MM.1S (cell line): ENCODE data around the gene TSPO2.

Source experiments
- DNase-seq: peaks from one replicate; pipeline ENCODE4 v3.0.0-alpha.2; 2015
- H2AFZ ChIP-seq: fragments of 300-600 bp; sonication (generic); 2 replicates; pipeline ENCODE4 v1.6.0; 2016; ENCODE audit warnings: antibody characterized with exemption, low read length
- H3F3A ChIP-seq: fragments of 300-600 bp; sonication (generic); 2 replicates; pipeline ENCODE4 v1.6.1; 2016; ENCODE audit warnings: mild to moderate bottlenecking, antibody characterized with exemption, low read length, moderate library complexity, mixed read lengths; ENCODE audit not compliant: insufficient read depth
- H3K27ac ChIP-seq: fragments of 300-600 bp; sonication (generic); 2 replicates; pipeline ENCODE4 v1.5.1; 2016; ENCODE audit warnings: mild to moderate bottlenecking, low read length
- H3K27me3 ChIP-seq: fragments of 300-600 bp; sonication (generic); replicated peaks from 2 replicates; pipeline ENCODE4 v1.6.0; 2016; ENCODE audit warnings: low read length; ENCODE audit not compliant: insufficient read depth
- H3K36me3 ChIP-seq: fragments of 300-600 bp; sonication (generic); replicated peaks from 2 replicates; pipeline ENCODE4 v1.6.1; 2016; ENCODE audit warnings: mild to moderate bottlenecking, low read length, mixed read lengths; ENCODE audit not compliant: insufficient read depth
- H3K4me1 ChIP-seq: fragments of 300-600 bp; sonication (generic); 2 replicates; pipeline ENCODE4 v1.6.1; 2016; ENCODE audit warnings: low read length, mixed read lengths
- H3K4me2 ChIP-seq: fragments of 300-600 bp; sonication (generic); 2 replicates; pipeline ENCODE4 v1.6.0; 2016; ENCODE audit warnings: low read depth, low read length
- H3K4me3 ChIP-seq: fragments of 300-600 bp; sonication (generic); 2 replicates; pipeline ENCODE4 v1.5.1; 2016; ENCODE audit warnings: low read length, mixed read lengths
- H3K79me2 ChIP-seq: fragments of 300-600 bp; sonication (generic); 2 replicates; pipeline ENCODE4 v1.6.1; 2016; ENCODE audit warnings: mixed run types, low read length, mixed read lengths
- H3K9ac ChIP-seq: fragments of 300-600 bp; sonication (generic); 2 replicates; pipeline ENCODE4 v1.6.1; 2016; ENCODE audit warnings: low read length, mixed read lengths
- H3K9me2 ChIP-seq: fragments of 300-600 bp; sonication (generic); replicated peaks from 2 replicates; pipeline ENCODE4 v1.6.1; 2016; ENCODE audit warnings: mild to moderate bottlenecking, low read length, mixed read lengths; ENCODE audit not compliant: insufficient read depth
- H3K9me3 ChIP-seq: fragments of 300-600 bp; sonication (generic); replicated peaks from 2 replicates; pipeline ENCODE4 v1.6.1; 2016; ENCODE audit warnings: mild to moderate bottlenecking, low read length, mixed read lengths; ENCODE audit not compliant: insufficient read depth
- H4K20me1 ChIP-seq: fragments of 300-600 bp; sonication (generic); 2 replicates; pipeline ENCODE4 v1.6.1; 2016; ENCODE audit warnings: mild to moderate bottlenecking, low read length, moderate library complexity, mixed read lengths; ENCODE audit not compliant: insufficient read depth
- EZH2 ChIP-seq: fragments of 300-600 bp; sonication (generic); optimal IDR thresholded peaks from 2 replicates; pipeline ENCODE3; 2017; ENCODE audit warnings: low read depth, mild to moderate bottlenecking, antibody characterized with exemption, low read length, mixed read lengths
- EZH2phosphoT487 ChIP-seq: fragments of 300-600 bp; sonication (generic); IDR thresholded peaks from 2 replicates; pipeline ENCODE4 v1.6.1; 2018; ENCODE audit warnings: antibody characterized with exemption, low read length
- TF ChIP-seq, protein P1 (sequence below): fragments of 300-600 bp; sonication (generic); IDR thresholded peaks from 2 replicates; pipeline ENCODE4 v1.5.1; 2016; ENCODE audit warnings: antibody characterized with exemption, low read length, mixed read lengths

Gene TSPO2

DNA sequence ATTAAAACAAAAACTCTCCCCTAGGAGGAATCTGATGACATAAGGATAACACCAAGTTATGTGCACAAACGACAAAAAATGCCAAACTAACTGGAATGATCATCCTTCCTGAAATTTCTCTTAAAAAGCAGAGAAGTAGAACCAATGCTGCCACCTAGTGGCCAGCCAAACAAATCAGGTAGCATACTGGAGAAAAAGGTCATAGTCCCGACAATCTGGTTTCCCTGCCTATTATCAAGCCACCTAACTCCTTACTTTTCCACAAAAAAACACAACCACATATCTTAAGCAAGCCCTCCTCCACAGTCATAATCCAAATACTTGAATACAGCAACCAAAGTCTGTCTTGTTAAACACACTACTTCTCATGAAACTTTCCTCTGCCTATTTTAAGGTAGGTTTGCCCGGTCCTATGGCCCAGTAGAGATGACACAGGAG, 24.6 kb downstream of the TSPO2 start:
- Histone ChIP-seq H3K9me3 (no peaks in the 10 kb centered on the region), H3K4me2 (no peak overlapping the region), H3K36me3 (no peaks in the 10 kb centered on the region), H4K20me1 (no peaks in the 10 kb centered on the region), H3K27ac (no peak overlapping the region), H3K79me2 (peaks cover 9% of the 10 kb centered on the region), H3K9me2 (no peaks in the 10 kb centered on the region), H2AFZ (no peak overlapping the region), H3K9ac (no peak overlapping the region), H3F3A (peaks cover 5% of the 10 kb centered on the region), H3K27me3 (no peaks in the 10 kb centered on the region), H3K4me3 (no peak overlapping the region), H3K4me1 (peaks cover 14% of the 10 kb centered on the region)
- peak; percentile 58 for DNase-seq
- TF ChIP-seq, protein P1, sequence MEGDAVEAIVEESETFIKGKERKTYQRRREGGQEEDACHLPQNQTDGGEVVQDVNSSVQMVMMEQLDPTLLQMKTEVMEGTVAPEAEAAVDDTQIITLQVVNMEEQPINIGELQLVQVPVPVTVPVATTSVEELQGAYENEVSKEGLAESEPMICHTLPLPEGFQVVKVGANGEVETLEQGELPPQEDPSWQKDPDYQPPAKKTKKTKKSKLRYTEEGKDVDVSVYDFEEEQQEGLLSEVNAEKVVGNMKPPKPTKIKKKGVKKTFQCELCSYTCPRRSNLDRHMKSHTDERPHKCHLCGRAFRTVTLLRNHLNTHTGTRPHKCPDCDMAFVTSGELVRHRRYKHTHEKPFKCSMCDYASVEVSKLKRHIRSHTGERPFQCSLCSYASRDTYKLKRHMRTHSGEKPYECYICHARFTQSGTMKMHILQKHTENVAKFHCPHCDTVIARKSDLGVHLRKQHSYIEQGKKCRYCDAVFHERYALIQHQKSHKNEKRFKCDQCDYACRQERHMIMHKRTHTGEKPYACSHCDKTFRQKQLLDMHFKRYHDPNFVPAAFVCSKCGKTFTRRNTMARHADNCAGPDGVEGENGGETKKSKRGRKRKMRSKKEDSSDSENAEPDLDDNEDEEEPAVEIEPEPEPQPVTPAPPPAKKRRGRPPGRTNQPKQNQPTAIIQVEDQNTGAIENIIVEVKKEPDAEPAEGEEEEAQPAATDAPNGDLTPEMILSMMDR: peak; percentile 79
- no peak for TF ChIP-seq EZH2phosphoT487

- DNase-seq: peak; percentile 72
- no peaks in the 10 kb centered on the region for H4K20me1 ChIP-seq
- H3F3A ChIP-seq: peaks cover 23% of the 10 kb centered on the region
- H3K27ac ChIP-seq: peak overlapping the region; percentile 99
- TF ChIP-seq, protein P1: no peak
- no peak for TF ChIP-seq EZH2phosphoT487
- no peak for TF ChIP-seq EZH2
- peak overlapping the region; percentile 99 for H3K9ac ChIP-seq
- peaks cover 42% of the 10 kb centered on the region for H3K79me2 ChIP-seq
- peak overlapping the region; percentile 68 for H3K4me2 ChIP-seq
- peak overlapping the region; percentile 84 for H2AFZ ChIP-seq
- peak overlapping the region; percentile 95 for H3K4me3 ChIP-seq
- peaks cover 2% of the 10 kb centered on the region; the same call in 1 of the 2 replicates for H3K4me1 ChIP-seq
- H3K9me3 ChIP-seq: no peaks in the 10 kb centered on the region
- H3K36me3 ChIP-seq: no peaks in the 10 kb centered on the region
- H3K9me2 ChIP-seq: no peaks in the 10 kb centered on the region
- no peaks in the 10 kb centered on the region for H3K27me3 ChIP-seq
Observed at GRCh38 chr6:41071501-41071922, 29.2 kb downstream of the TSPO2 start.

DNA sequence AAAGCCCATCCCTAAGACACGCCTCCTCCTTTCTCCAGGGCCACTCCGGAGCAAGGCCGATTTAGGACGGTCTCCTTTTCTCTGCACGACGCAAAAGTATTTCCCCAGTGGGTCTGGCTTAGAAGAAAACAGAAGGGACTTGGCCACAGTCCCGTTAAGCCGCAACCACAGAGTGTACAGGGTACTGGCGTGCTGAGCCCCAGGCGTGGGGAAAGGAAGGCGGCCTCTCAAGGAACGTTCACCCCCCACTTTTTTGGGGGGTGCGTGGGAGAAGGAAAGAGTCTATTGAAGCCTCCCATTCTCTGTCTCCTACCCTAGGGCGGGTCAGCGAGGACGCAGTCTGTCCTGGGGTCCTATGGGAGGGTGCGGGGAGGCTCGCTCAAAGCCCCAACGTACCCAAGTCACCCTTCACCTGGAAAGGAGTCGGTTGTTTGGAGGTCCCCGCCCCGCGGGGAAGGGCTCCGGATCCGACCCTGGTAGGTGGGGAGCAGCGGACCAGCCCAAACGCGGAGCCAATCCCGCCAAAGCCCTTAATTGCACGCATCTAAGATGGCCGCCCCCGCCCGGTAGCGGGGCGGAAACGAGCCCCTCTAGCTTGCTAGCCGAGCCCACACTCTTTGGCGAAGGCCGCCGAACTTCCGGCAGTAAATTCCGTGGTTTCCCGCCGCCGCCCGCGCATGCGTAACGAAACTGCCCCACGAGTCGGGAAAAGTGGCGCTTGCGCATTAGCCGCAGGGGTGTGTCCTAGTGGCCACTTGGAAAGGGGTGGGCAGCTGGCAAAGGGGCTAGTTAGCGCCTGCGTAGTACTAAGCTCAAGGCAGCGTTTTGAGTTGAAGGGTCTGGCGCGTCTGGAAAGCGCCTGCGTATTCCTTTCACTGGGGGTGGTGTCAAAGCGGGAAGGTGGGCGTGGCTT, 29.9 kb downstream of the TSPO2 start, which contains the start of gene OARD1:
Gene OARD1, minus strand, starts transcription at position 434 of the 913 bp plus-strand sequence. CDS start 722 bp downstream, outside the sequence.
- Histone ChIP-seq H3K9me2 (no peaks in the 10 kb centered on the region), H3K27ac (peak within 1 kb of the TSS; percentile 99), H2AFZ (peak within 1 kb of the TSS; percentile 84), H3K4me2 (peak within 1 kb of the TSS; percentile 76), H3K9me3 (no peaks in the 10 kb centered on the region), H3K4me3 (peak within 1 kb of the TSS; percentile 95), H3K9ac (peak within 1 kb of the TSS; percentile 99), H3K36me3 (no peaks in the 10 kb centered on the region), H3K4me1 (no peaks in the 10 kb centered on the region), H3F3A (peaks cover 23% of the 10 kb centered on the region), H3K27me3 (no peaks in the 10 kb centered on the region), H3K79me2 (peaks cover 49% of the 10 kb centered on the region), H4K20me1 (no peaks in the 10 kb centered on the region)
- no peak for TF ChIP-seq EZH2phosphoT487
- TF ChIP-seq, protein P1: no peak
- no peak for TF ChIP-seq EZH2
- DNase-seq: peak; percentile 98
